Midbrain (tissue), 1 donor: ENCODE results near the gene WDPCP.
"Not testable (repeated sequence)": the region's sequence is repeated elsewhere in the genome, so short reads cannot be mapped to it uniquely, and the experiment has no call there.

Source experiments
- DNase-seq: peaks from one replicate; lab custom pipeline; 2025; lab: John Stamatoyannopoulos, UW

Gene WDPCP

DNA sequence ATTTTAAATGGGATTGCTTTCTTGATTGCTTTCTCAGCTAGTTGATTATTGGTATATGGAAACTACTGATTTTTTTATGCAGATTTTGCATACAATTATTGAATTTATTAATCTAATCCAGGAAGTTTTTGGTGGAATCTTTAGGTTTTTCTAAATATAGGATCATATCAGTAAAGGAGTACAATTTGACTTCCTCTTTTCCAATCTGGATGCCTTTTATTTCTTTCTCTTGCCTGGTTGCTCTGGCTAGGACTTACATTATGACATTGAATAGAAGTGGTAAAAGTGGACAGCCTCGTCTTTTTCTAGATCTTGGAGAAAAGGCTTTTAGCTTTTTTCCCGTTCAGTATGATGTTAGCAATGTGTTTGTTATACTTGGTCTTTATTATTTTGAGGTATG is 486.3 kb downstream of the WDPCP start:
- no peak for DNase-seq

DNA sequence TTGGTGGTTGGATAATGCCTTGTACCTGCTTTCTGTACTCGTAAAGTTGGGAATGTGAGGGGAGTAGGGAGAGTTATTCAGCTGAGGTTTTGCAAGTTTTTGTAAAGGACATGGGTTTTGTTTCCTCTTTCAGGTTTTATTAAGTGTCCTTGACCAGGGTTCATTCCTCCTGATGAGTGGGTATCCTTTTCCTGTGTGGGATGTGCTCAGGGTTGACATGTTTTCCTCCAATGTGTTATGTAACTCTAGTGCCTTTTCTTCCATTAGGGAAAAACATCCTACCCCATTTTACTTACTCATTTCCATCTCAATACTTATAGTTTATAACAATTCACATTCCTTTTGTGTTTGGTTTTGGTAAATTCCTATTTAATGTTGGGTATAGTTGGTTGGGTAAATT is 489.2 kb downstream of the WDPCP start:
- DNase-seq, result no peak

DNA sequence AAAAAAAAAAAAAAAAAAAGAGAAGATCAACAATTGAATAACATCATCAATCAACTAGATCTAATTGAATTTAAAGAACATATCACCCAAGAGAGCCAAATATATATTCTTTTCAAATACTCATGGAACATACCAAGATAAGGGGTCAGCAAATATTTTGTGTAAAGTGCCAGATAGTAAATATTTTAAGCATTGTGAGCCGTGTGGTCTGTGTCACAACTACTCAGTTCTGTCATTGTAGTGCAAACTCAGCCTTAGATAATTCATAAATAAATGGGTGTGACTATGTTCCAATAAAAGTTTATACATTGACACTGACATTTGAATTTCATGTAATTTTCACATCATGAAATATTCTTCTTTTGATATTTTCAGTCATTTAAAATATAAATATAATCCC is 491.8 kb downstream of the WDPCP start:
- DNase-seq, result no peak

- no peak for DNase-seq
Observed at GRCh38 chr2:63093502-63093901, 494.8 kb downstream of the WDPCP start.

- DNase-seq, result no peak
Observed at GRCh38 chr2:63092857-63093256, 495.4 kb downstream of the WDPCP start.

DNA sequence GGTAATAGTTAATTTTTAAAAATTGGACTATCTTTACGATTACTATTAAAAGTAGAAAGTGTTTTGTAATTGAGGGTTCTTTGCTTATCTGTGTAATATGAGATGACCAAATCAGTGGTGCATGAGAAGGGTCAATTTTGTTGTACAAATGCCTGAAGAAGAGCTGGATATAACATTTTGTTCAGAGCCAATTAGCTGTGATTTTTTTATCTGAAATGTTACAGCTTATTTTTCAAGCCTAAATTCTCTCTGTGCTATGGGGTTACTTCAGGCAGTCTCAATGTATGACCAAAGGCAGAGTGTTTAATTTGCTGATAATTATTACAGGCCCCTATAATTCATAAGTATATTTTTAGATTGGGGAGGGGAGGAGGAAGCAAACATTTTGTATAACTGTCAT is 495.9 kb downstream of the WDPCP start:
- DNase-seq, result no peak

DNA sequence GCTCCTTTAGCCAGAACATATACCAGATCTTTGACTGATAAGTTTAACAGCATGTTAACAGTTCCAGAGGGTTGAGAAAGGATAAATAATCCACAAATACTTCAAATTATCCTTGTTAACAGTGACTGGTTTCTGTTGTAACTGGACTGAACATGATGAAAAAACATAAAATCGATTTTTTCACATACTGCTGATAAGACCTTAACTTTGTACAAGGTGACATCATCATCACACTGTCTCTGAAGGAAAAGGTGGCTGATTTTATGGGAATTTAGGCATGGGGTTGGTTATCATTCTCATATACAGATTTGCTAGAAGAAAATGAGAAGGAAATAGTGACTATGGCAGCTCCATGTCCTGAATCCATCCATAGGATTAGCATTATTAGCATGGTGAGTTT is 501.6 kb downstream of the WDPCP start:
- no peak for DNase-seq

- no peak for DNase-seq
Observed at GRCh38 chr2:63081404-63081803, 506.9 kb downstream of the WDPCP start.

- no peak for DNase-seq
Observed at GRCh38 chr2:63078852-63079606, 509.2 kb downstream of the WDPCP start.

DNA sequence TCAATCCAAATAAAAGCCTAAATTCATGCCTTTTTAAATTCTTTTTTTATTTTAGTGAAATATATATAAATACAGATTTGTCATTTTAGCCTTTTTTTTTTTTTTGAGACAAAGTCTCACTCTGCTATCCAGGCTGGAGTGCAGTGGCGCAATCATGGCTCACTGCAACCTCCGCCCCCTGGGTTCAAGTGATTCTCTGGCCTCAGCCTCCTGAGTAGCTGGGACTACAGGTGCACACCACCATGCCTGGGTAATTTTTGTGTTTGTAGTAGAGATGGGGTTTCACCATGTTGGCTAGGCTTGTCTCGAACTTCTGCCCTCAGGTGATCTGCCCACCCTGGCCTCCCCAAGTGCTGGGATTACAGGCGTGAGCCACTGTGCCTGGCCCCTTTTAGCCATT is 513.9 kb downstream of the WDPCP start:
- not testable (repeated sequence) for DNase-seq

- no peak for DNase-seq
Observed at GRCh38 chr2:63073994-63074393, 514.3 kb downstream of the WDPCP start.

GRCh38 chr2:63071664-63072063 is 516.6 kb downstream of the WDPCP start:
- no peak for DNase-seq
